ENCODE measurements around the gene ANKRD23. TPM values are rescaled to one million over a fixed set of nuclear protein-coding genes. Genes with fewer than 3 reads are reported as not detected.

ANKRD23 gene
- total RNA-seq, 1 experiment from 2014 or later: 0.20 TPM

GRCh38 chr2:96838345-96839292 is 5.2 kb downstream of the ANKRD23 start:
- DNase-seq (ENCODE audit: low read depth): no peak

DNA sequence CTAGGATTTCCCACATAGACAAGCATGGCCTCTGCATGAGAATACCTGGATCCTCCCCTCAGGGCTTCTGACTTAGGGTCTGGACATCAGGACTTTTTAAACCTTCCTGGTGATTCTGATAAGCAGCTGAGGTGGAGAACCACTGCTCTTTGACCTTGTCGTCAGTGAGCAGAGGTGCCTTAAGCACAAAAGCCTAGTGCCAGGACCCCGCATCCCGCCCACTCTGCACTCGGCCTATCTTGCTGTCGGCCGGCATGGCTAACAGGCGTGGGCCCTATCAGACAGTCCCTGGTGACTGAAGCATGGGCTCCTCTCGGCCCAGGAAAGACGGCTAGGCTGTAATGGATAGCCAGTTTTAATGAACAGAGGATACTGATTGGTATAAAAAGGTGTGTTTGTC is 6.2 kb downstream of the ANKRD23 start:
- no peak for DNase-seq (ENCODE audit: low read depth)

GRCh38 chr2:96835830-96836229 is 8.0 kb downstream of the ANKRD23 start:
- DNase-seq (ENCODE audit: low read depth): no peak

DNA sequence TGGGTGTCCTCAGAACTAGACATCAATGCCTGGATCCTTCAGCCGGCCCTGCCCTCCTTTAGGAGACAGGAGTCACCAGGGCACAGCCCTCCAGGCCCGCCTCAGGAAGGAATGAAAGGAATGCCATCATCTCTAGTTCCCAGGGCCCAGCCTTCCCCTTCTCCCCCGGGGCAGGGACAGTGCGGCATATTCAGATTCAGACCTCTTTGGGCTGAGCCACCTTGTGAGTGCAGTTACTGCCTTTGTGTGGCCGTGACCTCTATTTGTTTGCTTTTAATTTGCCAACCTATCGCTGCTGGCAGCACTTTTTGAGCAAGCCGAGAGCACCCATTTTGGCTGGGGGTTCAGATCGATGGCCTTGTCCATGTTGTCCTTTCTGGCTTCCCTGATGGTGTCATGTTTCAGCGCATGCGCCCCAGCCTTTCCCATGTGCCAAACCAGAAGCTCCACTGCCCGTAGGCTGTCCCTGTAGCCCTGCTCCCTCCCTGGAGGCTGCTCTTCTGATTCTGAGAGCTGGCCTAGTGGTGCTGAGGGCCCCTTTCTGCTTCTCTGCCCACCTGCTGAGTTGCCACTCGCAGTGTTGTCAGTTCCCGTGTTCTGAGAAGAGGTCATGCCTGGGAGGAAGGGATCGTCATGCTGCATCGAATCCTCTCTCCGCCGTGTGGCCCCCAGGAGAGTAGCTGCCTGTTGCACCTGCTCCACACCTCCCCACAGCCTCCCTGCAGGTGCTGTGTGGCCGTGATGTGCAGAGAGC is 10.9 kb downstream of the ANKRD23 start:
- DNase-seq (ENCODE audit: low read depth): peak; percentile 9

DNA sequence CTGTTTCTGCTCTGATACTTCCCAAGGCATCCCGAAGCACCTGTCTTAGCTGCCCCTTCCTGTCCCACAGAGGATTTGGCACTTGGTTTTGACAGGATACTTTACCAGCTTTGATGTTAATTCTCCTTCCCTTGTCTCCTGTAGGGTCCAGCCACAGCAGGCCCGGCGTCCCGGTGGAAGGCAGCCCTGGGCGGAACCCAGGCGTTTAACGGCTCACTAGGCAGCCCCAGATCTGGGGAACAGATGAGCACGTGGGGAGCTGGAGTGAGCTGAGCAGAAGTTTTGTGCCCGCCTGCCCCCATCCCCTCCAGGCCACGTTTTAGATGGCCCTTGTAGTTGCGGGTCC is 11.4 kb downstream of the ANKRD23 start:
- no peak for DNase-seq (ENCODE audit: low read depth)

DNA sequence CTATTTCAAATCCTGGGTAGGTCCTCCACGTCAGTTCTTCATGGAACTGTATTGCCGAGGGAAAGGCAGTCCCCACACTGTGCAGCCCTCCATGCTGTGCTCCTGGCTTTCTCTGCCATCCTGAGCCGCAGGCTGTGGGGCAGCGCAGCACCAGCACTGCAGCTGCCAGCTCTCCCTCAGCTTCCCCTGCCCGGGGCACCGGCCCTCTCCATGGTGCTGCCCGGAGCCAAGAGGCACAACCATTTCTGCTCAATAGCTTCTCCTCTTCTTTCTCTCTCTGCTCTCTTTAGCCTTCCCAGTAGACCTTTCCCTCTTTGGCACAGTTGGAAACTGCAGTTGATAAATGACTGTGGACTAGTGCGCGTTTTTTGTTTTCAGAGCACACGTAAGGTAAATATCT is 12.1 kb downstream of the ANKRD23 start:
- DNase-seq (ENCODE audit: low read depth): no peak

GRCh38 chr2:96830044-96830562 is 13.7 kb downstream of the ANKRD23 start:
- DNase-seq (ENCODE audit: low read depth): no peak

- no peak for DNase-seq (ENCODE audit: low read depth)
Measured at GRCh38 chr2:96828874-96829273, 14.9 kb downstream of the ANKRD23 start.

- no peak for DNase-seq (ENCODE audit: low read depth)
Measured at GRCh38 chr2:96828436-96828835, 15.4 kb downstream of the ANKRD23 start.

GRCh38 chr2:96826546-96827278 is 17.1 kb downstream of the ANKRD23 start:
- no peak for DNase-seq (ENCODE audit: low read depth)

DNA sequence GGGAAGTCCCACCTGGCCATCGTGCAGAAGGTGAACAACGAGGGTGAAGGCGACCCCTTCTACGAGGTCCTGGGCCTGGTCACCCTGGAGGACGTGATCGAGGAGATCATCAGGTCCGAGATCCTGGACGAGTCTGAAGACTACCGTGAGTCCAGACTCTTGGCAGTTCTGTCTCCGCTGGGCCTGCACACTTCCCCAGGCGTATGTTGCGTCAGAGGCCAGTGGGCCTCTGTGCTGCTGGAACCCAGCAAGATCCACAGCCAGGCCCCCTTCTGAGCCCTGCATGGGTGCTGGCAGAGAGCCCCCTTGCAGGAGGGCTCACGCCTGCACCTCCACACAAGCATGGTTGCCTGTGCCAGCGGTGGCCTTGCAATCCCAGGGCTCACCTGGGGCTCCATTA is 18.8 kb downstream of the ANKRD23 start:
- no peak for DNase-seq (ENCODE audit: low read depth)

DNA sequence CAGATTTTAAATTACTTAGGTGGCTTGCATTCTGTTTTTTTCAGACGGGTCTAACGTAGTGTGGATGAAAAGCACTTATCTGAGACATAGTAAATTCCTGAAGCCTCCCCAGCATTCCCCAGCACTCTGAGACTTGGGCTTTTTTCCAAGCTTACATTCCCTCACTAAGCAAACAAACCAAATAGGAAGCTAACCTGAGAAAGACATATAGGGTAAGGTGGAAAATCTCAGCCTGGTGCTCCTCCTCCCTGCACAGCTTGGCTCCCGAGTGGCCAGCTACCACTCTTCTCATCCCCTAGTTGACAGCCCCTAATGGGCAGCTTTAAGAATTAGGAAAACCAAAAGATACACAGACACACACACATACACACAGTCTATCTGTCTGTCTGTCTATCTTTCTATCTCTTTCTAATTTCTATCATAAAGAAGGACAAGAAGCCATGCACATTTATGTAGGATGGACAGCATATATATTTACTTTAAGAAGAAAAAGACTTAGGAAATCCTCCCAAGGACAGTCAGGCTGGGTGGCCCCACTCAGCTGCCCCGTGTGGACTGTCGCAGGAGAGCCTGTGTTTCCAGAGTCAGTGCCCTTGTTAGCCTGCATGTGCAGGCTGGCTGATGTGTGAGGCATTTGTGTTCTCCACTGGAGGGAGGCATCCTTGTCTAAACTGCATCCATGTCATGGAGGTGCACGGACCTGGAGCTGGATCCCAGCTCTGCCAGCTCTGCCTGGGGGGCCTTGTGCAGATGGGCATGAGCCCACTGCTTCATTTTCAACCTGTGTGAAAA is 19.5 kb downstream of the ANKRD23 start:
- DNase-seq (ENCODE audit: low read depth): peak; percentile 18

- DNase-seq (ENCODE audit: low read depth): no peak
Measured at GRCh38 chr2:96823198-96823597, 20.6 kb downstream of the ANKRD23 start.

- no peak for DNase-seq (ENCODE audit: low read depth)
Measured at GRCh38 chr2:96822786-96823185, 21.0 kb downstream of the ANKRD23 start.

DNA sequence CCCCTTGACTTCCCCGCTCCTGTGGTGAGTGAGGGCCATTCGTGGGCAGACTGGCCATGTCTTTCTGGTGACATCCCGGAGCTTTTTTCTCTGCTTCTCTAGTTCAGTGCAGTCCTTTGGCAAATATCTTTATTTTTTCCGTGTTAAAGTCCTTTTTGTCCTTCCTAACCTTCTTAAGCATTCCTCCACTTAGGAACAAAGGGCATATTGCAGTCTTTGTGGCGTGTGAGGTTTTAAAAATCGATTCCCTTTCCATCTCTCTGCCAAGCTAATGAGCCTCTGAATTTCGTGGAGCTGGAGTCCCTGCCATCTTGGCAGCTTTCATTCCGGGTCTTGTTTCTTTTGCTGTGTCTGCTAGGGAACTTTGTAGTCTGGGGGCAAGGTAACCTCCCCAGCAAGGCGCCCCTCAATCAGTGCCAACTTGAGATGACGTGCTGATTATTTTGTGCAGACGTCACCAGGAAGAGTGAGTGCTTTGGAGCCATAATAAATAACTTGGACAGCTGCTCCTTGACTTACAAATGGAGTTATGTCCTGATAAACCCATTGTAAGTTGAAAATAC is 22.6 kb downstream of the ANKRD23 start:
- no peak for DNase-seq (ENCODE audit: low read depth)

GRCh38 chr2:96819876-96820511 is 23.8 kb downstream of the ANKRD23 start:
- no peak for DNase-seq (ENCODE audit: low read depth)

GRCh38 chr2:96819128-96819875 is 24.5 kb downstream of the ANKRD23 start:
- DNase-seq (ENCODE audit: low read depth): no peak

DNA sequence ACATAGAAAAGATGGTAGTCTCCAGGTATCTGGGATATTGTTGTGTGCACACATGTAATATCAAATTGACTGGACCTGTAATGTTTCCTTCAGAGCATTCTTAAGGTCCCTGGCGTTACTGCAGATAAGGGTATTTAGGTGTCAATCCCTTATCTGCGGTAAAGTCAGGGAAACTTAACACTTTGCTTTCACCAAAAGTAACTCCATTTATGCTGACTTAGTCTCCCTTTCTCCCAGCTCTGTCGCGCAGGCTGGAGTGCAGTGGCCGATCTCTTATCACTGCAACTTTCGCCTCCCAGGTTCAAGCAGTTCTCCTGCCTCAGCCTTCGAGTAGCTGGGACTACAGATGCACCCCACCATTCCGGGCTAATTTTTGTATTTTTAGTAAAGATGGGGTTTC is 25.9 kb downstream of the ANKRD23 start:
- no peak for DNase-seq (ENCODE audit: low read depth)

DNA sequence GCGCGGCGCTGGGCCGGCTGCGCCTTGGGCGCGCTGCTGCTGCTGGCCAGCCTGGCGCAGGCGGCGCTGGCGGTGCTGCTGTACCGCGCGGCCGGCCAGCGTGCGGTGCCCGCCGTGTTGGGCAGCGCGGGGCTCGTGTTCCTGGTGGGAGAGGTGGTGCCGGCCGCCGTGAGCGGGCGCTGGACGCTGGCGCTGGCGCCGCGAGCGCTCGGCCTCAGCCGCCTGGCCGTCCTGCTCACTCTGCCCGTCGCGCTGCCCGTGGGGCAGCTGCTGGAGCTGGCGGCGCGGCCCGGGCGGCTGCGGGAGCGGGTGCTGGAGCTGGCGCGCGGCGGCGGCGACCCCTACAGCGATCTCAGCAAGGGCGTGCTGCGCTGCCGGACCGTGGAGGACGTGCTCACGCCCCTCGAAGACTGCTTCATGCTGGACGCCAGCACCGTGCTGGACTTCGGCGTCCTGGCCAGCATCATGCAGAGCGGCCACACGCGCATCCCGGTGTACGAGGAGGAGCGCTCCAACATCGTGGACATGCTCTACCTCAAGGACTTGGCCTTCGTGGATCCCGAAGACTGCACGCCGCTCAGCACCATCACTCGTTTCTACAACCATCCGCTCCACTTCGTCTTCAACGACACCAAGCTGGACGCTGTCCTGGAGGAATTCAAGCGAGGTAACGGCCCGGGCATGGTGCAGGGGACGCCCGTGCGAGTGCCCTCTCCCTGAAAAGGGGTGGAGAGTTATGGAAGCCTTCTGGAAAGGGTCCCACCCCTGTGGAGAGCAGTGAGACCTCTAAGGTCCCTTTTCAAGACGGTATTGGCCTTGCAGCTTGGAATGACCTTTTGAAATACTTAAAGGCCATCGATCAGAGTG is 26.8 kb downstream of the ANKRD23 start:
- DNase-seq (ENCODE audit: low read depth): no peak
